GM18951 (cell line): ENCODE results near the gene RASSF1.
"Not testable (repeated sequence)": the region's sequence is repeated elsewhere in the genome, so short reads cannot be mapped to it uniquely, and the experiment has no call there.

Experiments
- POLR2A ChIP-seq: IDR thresholded peaks from 4 replicates; pipeline ENCODE4 v1.6.1; 2011; ENCODE audit warnings: mild to moderate bottlenecking; ENCODE audit not compliant: insufficient read length, insufficient read depth; ENCODE audit errors: extremely low read depth
- in situ Hi-C: fragments of 300-500 bp; cut with MboI; formaldehyde crosslinking; loops from one replicate; pipeline ENCODE4 v1.12.0; 2022; ENCODE audit warnings: low sequenced_read_pairs, mixed read lengths, inconsistent platforms; ENCODE audit not compliant: unreplicated experiment

Gene RASSF1

DNA sequence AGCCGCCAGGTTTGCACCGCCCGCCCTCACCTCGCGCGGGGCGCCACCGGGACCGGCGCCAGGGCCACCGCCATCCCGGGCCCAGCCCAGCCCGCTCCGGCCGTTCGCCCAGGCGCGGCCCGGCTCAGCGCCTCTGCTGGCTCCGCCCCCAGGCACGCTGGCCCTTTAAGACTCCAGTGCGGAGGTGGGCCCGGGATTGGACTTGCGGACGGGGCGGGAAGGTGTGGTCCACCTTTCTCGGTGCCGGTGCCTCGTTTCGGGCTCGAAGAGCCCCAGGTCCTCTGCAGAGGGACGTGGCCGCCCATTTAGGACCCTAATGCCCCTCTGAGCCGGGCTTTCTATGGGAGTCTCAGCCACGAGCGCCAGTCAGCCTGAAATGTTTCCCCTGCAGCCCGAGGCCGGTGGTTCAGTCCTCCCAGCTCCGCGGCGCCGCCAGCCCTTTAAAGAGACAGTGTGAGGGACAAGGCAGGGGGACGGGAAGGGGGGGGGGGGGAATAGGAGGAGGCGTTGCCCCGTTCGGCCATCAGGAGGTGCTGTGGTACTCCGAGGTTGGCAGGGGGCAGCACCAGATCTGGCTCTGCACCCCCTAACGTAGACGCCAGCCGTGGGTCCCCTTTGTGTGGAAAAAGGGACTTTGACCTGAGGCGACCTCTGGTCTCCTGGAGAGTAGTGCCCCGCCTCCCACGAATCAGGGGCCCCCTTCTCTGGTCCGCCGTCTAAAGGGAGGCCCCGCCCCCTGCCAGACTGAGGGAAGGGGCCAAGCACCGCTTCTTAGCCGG lies 19.1 kb downstream of the RASSF1 start:
- in situ Hi-C loops = no loop called here
- TF ChIP-seq POLR2A = peak; percentile 85

DNA sequence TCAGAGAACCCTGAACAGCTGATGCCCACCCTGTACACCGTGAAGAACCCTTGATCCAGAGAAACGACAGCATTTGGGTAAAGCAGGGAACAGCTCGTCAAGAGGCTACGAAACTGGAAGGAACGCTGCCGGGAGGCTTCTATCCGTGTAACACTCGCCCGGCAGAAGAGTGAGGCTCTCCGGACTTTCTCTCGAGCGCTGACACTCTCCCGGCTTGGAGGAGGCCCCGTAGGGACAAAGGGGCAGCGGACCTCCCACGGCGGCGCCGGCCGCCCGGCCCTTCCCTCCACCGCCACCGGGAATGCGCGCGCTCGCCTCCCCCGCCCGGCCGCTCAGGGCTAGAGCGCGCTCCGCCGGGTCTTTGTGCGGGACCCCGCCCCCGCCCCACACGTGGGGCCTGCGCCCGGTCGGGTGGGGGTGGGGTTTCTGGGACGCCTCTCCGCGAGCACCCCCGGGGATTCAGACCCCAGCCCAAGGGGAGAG lies 19.7 kb downstream of the RASSF1 start:
- TF ChIP-seq POLR2A = no peak
- in situ Hi-C loops = no loop called here

DNA sequence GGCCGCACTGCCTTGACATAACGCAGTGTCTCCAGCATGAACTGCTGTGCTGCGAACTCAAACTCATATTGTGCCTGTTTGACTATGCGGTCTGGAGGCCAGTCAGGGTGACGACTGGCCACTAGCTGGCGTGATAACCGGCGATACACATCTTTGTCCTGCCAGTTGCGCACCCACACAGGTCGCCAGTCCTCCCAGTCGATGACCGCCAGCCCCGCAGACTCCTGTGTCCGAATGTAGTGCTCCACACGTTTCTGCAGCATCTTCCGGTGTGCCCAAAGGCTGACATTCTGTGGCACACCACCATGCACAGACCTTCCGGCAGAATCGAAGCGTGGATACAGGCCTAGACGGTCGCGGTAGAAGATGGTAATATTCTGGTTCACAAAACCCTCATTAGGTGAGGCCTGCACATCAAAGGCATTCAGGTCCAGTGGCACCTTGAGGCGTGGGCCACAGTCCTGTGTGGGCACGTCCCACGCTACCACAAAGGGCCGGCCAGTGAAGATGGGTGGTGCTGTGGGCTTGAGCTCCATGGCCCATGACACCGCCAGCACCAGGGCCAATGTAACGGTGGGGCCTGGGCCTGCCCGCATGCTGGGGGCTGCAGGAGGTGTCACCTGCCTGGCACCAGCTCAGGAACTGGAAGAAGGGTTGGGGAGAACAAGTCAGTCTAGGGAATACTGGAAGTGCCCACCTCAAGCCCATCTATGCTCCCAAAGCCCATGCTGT lies 20.6 kb downstream of the RASSF1 start:
- in situ Hi-C loops = no loop called here
- no peak for TF ChIP-seq POLR2A

DNA sequence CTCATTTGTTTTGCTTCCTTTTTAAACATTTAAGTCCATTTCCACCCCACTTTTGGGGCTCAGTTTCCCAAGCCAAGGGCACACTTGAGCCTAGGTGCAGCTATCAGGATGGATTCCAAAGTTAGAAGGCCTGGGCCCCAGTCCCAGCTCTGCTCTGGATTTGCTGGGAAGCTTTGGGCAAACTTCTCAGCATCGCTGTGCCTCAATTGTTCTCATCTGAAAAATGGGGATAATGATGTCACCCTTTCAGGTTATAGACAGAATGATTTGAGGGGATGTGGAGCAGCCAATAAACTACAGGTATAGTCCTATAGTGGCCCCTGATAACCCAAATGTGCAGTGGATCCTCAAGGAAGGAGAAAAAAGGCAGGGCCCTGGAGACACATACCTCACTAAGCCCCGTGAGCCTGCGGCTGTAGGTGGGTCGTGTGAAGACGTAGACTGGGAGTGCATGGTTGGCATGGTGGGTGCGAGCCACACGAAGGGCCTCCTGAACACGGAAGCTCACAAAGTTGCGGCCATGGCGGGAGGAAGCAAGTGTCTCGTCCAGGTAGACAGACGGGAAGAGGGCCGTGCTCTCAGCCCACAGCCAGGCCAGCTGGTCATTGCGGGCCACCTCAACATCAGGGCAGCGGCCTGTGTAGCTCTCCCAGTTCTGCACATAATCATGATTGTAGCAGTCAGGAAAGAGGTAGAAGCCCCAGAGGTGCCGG lies 21.3 kb downstream of the RASSF1 start:
- in situ Hi-C loops = no loop called here
- TF ChIP-seq POLR2A = no peak

DNA sequence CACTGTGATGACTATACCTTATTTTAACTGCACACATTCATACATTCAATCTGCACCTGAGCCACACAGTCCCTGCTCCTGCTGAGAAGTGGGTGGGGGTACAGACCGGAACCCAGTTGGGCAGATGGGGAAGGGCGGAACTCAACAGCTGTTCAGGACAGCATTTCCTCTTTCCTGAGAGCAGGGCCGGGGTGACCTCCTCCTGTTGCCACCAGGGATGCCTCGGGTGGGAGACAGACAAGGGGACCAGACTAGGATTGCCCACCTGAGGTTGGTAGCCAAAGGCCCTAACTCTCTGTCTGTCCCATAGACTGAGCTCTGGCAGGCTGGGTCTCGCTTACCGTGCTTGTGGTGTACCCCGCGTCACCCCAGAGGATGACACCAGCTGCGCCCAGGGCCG lies 22.0 kb downstream of the RASSF1 start:
- no peak for TF ChIP-seq POLR2A
- in situ Hi-C loops = no loop called here

DNA sequence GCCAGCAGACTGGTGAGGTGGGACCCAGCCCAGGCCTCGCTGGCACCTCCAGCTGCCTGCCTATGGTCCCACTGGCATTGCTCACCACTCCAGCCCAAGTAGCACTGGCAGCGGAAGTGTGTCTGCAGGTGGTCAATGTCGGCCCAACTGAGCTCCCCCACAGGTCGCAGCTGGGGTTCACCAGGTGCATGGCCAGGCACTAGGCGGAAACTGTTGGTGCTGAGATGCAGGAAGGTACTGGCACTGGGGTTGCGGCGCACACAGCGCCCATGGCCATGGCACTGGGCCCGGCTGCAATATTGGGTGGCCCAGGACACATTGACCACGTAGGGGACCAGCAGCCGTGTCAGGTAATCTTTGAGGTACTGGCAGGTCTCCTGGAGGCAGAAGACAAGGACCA lies 22.5 kb downstream of the RASSF1 start:
- no peak for TF ChIP-seq POLR2A
- in situ Hi-C loops = no loop called here

DNA sequence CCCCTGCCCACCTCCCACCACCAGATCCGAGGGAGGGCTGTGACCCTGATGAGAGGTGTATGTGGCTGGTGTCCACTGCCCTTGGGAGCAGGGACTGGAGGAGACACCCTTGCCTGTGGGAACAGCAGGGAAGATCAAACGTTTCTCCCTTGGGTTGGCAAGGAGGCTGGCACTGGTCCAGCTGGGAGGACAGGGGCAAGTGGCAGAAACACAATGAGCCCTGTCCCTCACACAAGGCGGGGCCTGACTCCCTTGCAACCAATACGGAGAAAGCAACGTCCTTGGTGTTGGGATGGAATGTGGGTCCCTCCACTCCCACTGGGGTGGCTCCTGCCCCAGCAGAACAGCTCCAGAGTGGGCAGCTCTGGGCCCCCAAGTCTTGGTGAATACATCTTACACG lies 23.3 kb downstream of the RASSF1 start:
- TF ChIP-seq POLR2A = no peak
- in situ Hi-C loops = no loop called here

DNA sequence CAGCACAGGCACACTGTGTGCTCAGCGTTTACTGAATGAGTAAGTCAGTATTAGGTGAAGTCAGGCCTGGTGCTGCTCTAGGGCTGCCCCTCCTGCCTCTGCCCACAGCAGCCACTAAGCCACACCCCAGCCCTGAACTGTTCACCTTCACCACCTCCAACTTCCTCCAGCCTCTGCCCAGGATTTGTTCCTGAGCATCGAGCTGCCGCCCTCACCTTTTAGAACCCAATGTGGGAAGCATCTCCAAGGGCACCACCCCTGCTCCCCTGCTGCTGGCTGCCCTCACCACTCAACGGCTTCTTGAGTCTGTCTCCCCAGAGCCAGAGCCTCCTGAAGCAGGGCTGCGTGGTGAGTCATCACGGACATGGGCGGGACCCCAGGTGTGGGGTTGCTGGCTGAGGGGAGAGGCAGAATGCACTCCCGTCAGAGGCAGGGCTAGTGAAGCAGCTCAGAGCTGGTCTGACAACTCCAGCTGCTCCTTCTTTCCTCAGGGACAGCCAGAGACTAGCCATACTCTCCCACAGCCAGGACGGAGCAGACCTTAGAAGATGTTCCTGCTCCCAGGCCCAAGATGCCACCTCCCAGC lies 23.9 kb downstream of the RASSF1 start:
- in situ Hi-C loops = no loop called here
- TF ChIP-seq POLR2A = no peak

DNA sequence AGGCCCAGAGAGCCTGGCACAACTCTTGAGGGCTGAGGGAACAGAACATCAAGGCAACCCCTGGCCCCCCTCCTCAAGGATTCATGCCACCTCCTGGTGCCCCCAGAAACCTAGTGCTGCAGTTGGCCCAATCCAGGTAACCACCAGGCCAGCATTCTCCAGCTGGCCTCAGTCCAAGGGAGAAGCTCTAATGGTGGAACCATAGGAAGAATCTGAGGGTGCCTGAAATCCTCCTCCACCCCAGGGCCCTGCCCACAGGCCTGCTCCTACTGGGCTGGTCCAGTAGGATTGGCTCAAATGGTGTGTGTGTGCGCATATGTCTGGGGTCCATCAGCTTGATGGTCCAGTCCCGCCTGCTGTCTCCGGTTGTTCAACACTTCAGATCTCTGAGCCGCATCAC lies 25.8 kb downstream of the RASSF1 start:
- in situ Hi-C loops = no loop called here
- no peak for TF ChIP-seq POLR2A

DNA sequence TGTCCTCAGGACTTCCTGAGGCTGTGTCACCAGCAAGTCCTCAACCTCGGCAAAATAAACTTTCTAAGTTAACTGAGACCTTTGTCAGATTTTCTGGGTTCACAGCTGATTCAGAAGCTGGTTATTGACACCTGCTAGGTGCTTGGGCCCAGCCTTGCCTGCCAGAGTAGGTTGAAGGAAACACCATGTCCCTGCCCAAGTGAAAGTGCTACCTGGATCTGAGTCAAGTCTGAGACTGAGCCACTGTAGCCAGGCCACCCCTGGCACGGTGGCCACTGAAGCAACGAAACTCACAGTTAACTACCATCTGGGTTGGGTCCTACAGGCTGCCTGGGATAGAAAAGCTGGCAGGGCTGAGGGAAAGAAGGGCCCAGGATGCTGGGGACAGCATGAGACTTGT lies 26.3 kb downstream of the RASSF1 start:
- TF ChIP-seq POLR2A = no peak

DNA sequence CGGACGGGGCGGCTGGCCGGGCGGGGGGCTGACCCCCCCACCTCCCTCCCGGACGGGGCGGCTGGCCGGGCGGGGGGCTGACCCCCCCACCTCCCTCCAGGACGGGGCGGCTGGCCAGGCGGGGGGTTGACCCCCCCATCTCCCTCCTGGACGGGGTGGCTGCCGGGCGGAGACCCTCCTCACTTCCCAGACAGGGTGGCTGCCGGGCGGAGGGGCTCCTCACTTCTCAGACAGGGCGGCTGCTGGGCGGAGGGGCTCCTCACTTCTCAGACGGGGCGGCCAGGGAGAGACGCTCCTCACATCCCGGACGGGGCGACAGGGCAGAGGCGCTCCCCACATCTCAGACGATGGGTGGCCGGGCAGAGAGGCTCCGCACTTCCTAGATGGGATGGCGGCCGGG lies 28.6 kb downstream of the RASSF1 start:
- in situ Hi-C loops = not testable (repeated sequence)

More for the DNA sequence above, 26.3 kb downstream of the RASSF1 start:
- in situ Hi-C loops = no loop called here

DNA sequence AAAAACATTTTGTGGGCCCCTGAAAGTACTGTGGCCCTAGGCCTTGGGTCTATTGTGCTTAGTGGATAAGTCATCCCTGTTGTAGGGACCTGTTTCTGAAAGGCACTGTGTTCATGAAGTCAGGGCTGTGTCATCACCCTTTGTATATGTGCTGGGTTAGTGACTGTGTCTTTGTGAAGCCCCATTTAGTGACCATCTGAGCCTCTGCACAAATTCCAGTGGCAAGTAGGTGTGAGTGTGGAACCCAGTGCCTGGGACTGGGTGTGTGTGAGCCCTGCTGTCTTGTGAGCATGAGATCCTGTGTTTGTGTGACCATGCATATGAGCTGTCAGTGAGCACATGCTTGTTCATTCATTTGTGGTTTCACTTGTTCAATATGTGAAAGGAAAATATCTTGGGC lies 36.0 kb downstream of the RASSF1 start:
- TF ChIP-seq POLR2A = no peak
- in situ Hi-C loops = no loop called here
